Breast epithelium (tissue), 3 donors: ENCODE measurements around the gene PPARG.

Experiments
- CTCF ChIP-seq, 3 donors: fragments of 450-650 bp; IDR thresholded peaks; one replicate each; pipeline ENCODE4 v1.5.1; 2016 to 2017; ENCODE audit warnings: antibody characterized with exemption in 3 of 3, mild to moderate bottlenecking in 3 of 3, moderate library complexity in 3 of 3
- POLR2A ChIP-seq: fragments of 450-650 bp; IDR thresholded peaks from one replicate; pipeline ENCODE4 v1.6.1; 2016; ENCODE audit warnings: antibody characterized with exemption, mild to moderate bottlenecking, moderate library complexity

GRCh38 chr3:12452361-12453330 is 163.8 kb downstream of the PPARG start:
- TF ChIP-seq CTCF (IDR thresholded peaks at IDR 0.05) = no peak
- TF ChIP-seq POLR2A = no peak
